Body of pancreas (tissue), 4 donors: ENCODE data around the gene GPHA2. TPM values are rescaled to one million over a fixed set of nuclear protein-coding genes. Genes with fewer than 3 reads are reported as not detected.

Experiments used
- ATAC-seq: fragments of 150-250 bp; one replicate; pipeline ENCODE4 v1.9.1; 2016
- DNase-seq, 4 donors: peaks; one replicate each; pipeline ENCODE4 v3.0.0-alpha.2; 2019
- H3K27ac ChIP-seq, 4 donors: fragments of 200-600 bp; sonication (generic); 1 replicate in 3 of 4; 2 replicates in 1 of 4; pipeline versions ENCODE4 v1.5.1 to v1.6.1; 2016 to 2019; ENCODE audit warnings: mild to moderate bottlenecking in 1 of 4, mixed read lengths in 1 of 4, moderate library complexity in 1 of 4
- H3K27me3 ChIP-seq, 2 donors: fragments of 200-600 bp; sonication (generic); one replicate each; pipeline ENCODE4 v1.6.0; 2016; ENCODE audit warnings: mild to moderate bottlenecking in 1 of 2
- H3K36me3 ChIP-seq, 2 donors: fragments of 200-600 bp; sonication (generic); replicated peaks in 1 of 2; 2 replicates each; pipeline ENCODE4 v1.5.1; 2016; ENCODE audit warnings: low read depth in 2 of 2; ENCODE audit not compliant: insufficient read depth in 1 of 2
- H3K4me1 ChIP-seq: fragments of 200-600 bp; sonication (generic); one replicate; pipeline ENCODE4 v1.6.0; 2016
- H3K4me3 ChIP-seq, 2 donors: fragments of 200-600 bp; sonication (generic); 1 replicate in 1 of 2; 2 replicates in 1 of 2; pipeline ENCODE4 v1.5.1; 2016 to 2019
- H3K9me3 ChIP-seq, 3 donors: fragments of 200-600 bp; sonication (generic); 1 replicate in 2 of 3; 2 replicates in 1 of 3; pipeline ENCODE4 v1.5.1; 2016
- POLR2A ChIP-seq, 3 donors: fragments of 450-650 bp; IDR thresholded peaks; one replicate each; pipeline ENCODE4 v1.6.1; 2016; ENCODE audit warnings: antibody characterized with exemption in 3 of 3, mild to moderate bottlenecking in 2 of 3
- WGBS, 2 donors: methylation state at CpG; one replicate each; pipeline ENCODE4 v1.1.5; 2017; 5-methylcytosine and 5-hydroxymethylcytosine counted together
- intact Hi-C: fragments of 100-400 bp; cut with DNase I; formaldehyde crosslinking; loops from one replicate; pipeline ENCODE4 v1.15.1; 2023
- total RNA-seq, 2 donors: library from RNA; depleted of rRNA; stranded (reverse); fragments of >200 nt; gene quantifications; one replicate each; pipeline ENCODE4 v1.1.0, GENCODE V29; 2016
- TF ChIP-seq, protein P1 (sequence below), 7 experiments: fragments of 450-650 bp in 4 of 7; fragments of 200-600 bp in 3 of 7; sonication (generic) in 3 of 7; IDR thresholded peaks; one replicate each; pipeline ENCODE4 v1.5.1; 2016 to 2019; ENCODE audit warnings: antibody characterized with exemption in 7 of 7

Gene GPHA2
- total RNA-seq, 2 donors from 2014 or later, result 7.3 to 18.5 TPM

DNA sequence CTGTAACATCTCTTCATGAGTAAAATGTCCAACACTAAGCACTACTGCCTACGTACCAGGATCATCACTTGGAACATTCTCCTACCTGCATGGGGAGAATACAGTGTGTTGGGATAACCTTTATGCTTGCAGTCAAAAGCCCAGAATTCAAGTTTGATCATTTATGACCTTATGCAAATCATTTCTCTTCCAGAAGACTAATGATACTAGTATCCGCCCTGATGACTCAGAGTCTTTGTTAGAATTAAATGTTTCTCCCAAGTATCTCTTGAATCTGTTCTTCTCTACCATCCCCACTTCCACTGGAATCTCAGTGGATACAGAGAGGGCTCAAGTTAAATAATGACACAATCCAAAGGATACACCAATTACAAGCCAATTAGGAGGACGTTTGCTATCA lies 23.8 kb upstream of the GPHA2 start:
- no peak for DNase-seq
- no peak for TF ChIP-seq POLR2A (IDR thresholded peaks at IDR 0.05)
- TF ChIP-seq, protein P1, sequence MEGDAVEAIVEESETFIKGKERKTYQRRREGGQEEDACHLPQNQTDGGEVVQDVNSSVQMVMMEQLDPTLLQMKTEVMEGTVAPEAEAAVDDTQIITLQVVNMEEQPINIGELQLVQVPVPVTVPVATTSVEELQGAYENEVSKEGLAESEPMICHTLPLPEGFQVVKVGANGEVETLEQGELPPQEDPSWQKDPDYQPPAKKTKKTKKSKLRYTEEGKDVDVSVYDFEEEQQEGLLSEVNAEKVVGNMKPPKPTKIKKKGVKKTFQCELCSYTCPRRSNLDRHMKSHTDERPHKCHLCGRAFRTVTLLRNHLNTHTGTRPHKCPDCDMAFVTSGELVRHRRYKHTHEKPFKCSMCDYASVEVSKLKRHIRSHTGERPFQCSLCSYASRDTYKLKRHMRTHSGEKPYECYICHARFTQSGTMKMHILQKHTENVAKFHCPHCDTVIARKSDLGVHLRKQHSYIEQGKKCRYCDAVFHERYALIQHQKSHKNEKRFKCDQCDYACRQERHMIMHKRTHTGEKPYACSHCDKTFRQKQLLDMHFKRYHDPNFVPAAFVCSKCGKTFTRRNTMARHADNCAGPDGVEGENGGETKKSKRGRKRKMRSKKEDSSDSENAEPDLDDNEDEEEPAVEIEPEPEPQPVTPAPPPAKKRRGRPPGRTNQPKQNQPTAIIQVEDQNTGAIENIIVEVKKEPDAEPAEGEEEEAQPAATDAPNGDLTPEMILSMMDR (IDR thresholded peaks at IDR 0.05), result no peak
- H3K27me3 ChIP-seq, result no peaks in the 10 kb centered on the region
- no peak overlapping the region for H3K4me3 ChIP-seq
- no peaks in the 10 kb centered on the region for H3K9me3 ChIP-seq
- 61 to 67% methylated on average over 3 of the region's 3 CpGs for WGBS, 2 donors
- no peak for ATAC-seq
- H3K27ac ChIP-seq, result no peak overlapping the region
- H3K36me3 ChIP-seq, result no peaks in the 10 kb centered on the region
- intact Hi-C loops, result no loop called here
- no peaks in the 10 kb centered on the region for H3K4me1 ChIP-seq

DNA sequence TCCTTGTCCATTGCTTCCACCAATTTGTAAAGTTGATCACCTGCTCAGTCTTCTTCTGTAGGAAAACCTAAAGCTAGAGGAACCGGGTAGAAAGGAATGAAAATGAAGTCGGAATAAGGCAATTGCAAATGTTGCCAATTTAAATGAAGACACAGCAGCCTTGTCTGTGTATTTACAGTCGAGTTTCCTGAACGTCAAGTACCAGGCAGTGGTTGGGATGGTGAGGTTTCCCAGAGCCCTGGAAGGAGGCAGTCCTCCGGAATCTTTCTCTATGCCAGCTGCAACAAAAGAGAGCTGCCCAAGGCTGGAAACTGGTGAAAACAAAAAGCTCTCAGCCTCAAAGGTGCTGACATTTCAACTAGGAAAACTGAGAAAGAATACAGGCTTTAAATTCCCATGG lies 18.5 kb upstream of the GPHA2 start:
- no peak for ATAC-seq
- no peak for DNase-seq
- H3K4me3 ChIP-seq, result no peak overlapping the region
- intact Hi-C loops, result no loop called here
- TF ChIP-seq POLR2A (IDR thresholded peaks at IDR 0.05), result no peak
- TF ChIP-seq, protein P1 (IDR thresholded peaks at IDR 0.05), result no peak
- H3K36me3 ChIP-seq, result no peaks in the 10 kb centered on the region
- 49 to 50% methylated on average over 5 of the region's 5 CpGs for WGBS, 2 donors
- H3K9me3 ChIP-seq, result no peaks in the 10 kb centered on the region
- no peaks in the 10 kb centered on the region for H3K4me1 ChIP-seq
- H3K27me3 ChIP-seq, result no peaks in the 10 kb centered on the region
- H3K27ac ChIP-seq, result no peak overlapping the region

DNA sequence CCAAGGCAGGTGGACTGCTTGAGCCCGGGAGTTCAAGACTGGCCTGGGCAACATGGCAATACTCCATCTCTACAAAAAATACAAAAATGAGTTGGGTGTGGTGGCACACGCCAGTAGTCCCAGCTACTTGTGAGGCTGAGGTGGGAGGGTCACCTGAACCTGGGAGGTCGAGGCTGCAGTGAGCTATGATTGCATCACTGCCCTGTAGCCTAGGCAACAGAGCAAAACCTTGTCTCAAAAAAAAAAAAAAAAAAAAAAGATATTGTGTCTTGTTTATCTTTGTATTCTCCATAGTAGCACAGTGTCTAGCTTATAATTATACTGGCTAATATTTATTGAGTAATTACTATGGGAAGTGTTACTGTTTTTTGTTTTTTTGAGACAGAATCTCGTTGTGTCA lies 15.8 kb upstream of the GPHA2 start:
- WGBS, 2 donors, result 45 to 68% methylated on average over 3 to 4 of the region's 4 CpGs
- no peak for TF ChIP-seq POLR2A (IDR thresholded peaks at IDR 0.05)
- TF ChIP-seq, protein P1 (IDR thresholded peaks at IDR 0.05), result no peak
- DNase-seq (no peak), ATAC-seq (no peak)
- Histone ChIP-seq H3K27me3 (no peaks in the 10 kb centered on the region), H3K36me3 (no peaks in the 10 kb centered on the region), H3K4me1 (no peaks in the 10 kb centered on the region), H3K27ac (no peak overlapping the region), H3K9me3 (no peaks in the 10 kb centered on the region), H3K4me3 (no peak overlapping the region)
- intact Hi-C loops, result no loop called here

DNA sequence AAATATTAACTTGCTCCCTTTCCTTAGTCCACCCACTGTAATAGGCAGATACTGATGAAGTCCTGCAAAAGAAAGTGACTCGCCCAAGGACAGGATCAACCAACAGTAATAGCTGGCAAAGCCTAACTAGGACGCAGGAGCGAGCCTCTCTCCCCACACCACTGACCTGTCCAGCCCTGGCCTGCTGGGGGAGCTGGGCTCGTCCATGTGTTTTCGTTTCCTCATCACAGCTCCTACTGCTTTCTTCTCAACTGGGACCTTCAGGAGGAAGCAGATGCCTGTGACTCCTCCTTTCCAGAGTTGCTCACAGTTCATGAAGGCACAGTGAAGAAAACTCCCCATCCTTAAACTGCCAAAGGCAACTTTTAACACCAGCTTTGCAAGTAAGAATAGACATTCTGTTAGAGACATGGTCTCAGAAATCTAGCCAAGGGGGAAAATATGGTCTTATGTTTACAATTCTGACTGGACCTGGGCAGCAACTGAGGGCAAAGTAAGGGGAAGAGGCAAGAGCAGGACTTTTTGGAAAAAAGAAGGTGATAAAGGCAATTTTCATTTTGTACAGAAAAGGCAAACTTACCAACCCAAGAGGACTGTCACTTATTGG lies 11.6 kb upstream of the GPHA2 start:
- no peak for ATAC-seq
- intact Hi-C loops, result no loop called here
- Histone ChIP-seq H3K9me3 (no peaks in the 10 kb centered on the region), H3K27ac (no peak overlapping the region), H3K27me3 (no peaks in the 10 kb centered on the region), H3K36me3 (no peaks in the 10 kb centered on the region), H3K4me3 (no peak overlapping the region), H3K4me1 (no peaks in the 10 kb centered on the region)
- TF ChIP-seq, protein P1 (IDR thresholded peaks at IDR 0.05), result no peak
- TF ChIP-seq POLR2A (IDR thresholded peaks at IDR 0.05), result no peak
- DNase-seq, result no peak
- 57 to 63% methylated on average over 5 of the region's 5 CpGs for WGBS, 2 donors

DNA sequence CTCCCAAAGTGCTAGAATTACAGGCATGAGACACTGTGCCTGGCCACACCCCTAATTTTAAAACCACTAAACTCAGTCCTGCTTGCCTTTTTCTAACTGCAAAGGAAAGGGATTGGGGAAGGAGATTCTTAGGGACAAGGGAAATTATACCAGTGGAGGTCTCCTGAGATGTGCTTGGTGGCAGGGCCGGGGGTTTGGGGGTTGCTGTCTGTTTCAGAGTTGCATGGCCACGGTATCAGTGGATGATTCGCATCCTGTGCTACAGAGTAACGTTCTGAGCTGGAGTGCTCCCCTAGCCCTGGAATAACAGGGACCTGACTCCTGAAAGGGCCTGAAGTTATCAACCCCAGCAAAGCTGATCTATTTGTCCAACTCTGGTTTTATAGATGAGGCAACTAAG lies 846 bp upstream of the GPHA2 start:
- TF ChIP-seq POLR2A (IDR thresholded peaks at IDR 0.05), result no peak
- TF ChIP-seq, protein P1 (IDR thresholded peaks at IDR 0.05), result no peak
- Histone ChIP-seq H3K9me3 (no peaks in the 10 kb centered on the region), H3K4me3 (no peak overlapping the region), H3K4me1 (peaks cover 26% of the 10 kb centered on the region), H3K36me3 (peaks cover 0 to 6% of the 10 kb centered on the region in 2 donors), H3K27me3 (no peaks in the 10 kb centered on the region), H3K27ac (no peak overlapping the region)
- ATAC-seq (no peak), DNase-seq (no peak)
- WGBS, 2 donors, result 83 to 92% methylated on average over 4 of the region's 4 CpGs
- intact Hi-C loops, result no loop called here
